Stimulated activated CD4-positive, alpha-beta T cell treated with anti-CD3 and anti-CD28 coated beads, Interleukin-1b, Interleukin-23, amount 100 ng/mL, for 48 hours (primary cell): ENCODE results near the gene BCO2.

ENCODE experiments used
- DNase-seq: peaks from one replicate; pipeline ENCODE4 v3.0.0-alpha.2; 2020

The BCO2 gene

DNA sequence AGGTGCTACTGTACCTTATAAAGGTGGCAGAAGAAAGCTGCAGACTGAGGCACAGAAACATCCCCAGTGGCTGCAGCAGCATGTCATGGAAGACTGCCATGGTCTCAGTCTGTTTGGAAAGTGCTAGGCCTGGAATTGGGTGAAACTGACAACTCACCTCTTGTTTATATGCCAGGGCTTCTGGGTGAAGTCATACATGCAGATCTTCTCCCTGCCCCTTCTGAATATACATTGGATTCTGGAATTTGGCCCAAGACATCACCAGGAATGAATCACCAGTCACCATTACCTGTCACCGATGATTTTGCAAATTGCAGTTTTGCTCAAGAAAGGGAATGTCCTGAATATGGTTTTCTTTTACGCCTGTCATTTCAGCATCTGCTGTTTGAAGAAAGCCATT lies 85.2 kb downstream of the BCO2 start, which contains the start of gene PLET1:
Gene PLET1, minus strand, starts transcription at position 371 of the 400 bp plus-strand sequence. Its CDS starts 271 bp downstream, at position 100.
- no peak for DNase-seq

DNA sequence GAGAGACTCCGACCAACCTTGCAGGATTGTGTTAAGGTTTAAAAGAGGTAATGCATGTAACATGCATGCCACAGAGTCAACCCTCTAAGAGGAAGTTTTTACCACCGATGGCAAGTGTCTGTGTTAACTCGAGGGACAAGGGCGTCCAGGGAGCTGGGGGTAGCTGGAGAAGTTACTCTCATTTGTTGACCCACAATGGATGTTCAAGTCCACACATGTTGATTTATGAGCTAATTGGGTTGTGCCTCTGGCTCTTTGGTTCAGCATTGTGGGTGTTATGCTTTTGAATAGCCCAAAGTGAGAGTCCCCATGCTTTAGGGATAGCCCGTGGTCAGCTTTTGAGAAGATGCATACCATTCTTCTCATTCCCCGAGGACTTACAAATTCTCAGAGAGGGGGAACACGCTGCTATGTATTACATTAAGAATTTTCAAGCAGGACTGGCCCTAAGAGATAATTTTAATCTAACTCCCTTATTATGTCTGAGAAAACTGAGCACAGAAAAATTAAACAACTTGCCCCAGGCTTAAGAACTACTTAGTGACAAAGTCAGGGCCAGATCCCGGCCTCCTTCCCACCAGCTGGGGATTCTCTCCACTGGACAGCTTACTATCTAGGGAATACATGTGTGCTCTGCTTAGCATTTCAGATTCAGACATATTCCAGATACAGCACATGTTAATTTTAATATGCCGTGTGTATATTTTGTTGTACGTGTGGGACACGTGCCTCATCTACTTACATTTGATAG lies 90.5 kb downstream of the BCO2 start:
- DNase-seq, result no peak

GRCh38 chr11:112266410-112266778 lies 91.1 kb downstream of the BCO2 start:
- no peak for DNase-seq

- DNase-seq, result no peak
These were observed 91.9 kb downstream of the BCO2 start for GRCh38 chr11:112267188-112267591.

DNA sequence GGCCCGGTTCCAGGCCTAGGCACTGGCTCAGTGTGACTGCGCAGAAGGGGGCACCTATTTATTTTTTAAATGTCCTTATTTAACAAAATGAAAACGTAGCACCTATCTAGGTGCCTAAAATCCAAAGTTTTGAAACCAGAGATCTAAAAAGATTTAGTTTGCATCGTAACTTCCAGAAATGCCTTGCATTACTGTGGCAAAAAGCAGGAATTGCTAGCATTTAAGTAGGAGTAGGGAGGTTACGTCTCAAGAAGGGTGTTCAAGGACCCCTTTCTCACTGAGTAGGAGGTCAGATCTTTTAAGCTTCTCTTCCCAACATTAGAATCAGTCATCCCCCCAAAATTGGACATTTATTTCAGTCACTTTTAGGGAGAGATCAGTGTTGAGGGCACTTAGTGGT lies 93.1 kb downstream of the BCO2 start:
- no peak for DNase-seq
